GM12878 (cell line): Measurements from ENCODE around the gene HNRNPDL.
A peak's percentile ranks its signal among the peaks of the same experiment; 100 is the strongest.

Experiments used
- CTCF ChIP-seq, 3 experiments: IDR thresholded peaks in 2 of 3; conservative IDR thresholded peaks in 1 of 3; 2 replicates each; pipeline ENCODE4 v1.5.1; 2011; ENCODE audit warnings: low read depth in 3 of 3, low read length in 3 of 3, mild to moderate bottlenecking in 3 of 3, control low read depth in 2 of 3, moderate library complexity in 2 of 3, inconsistent platforms in 1 of 3, mixed read lengths in 1 of 3; ENCODE audit not compliant: control insufficient read depth in 2 of 3, insufficient read depth in 1 of 3; ENCODE audit errors: extremely low read depth in 1 of 3
- EZH2 ChIP-seq: IDR thresholded peaks from 2 replicates; pipeline ENCODE4 v1.6.1; 2012; ENCODE audit warnings: low read depth, mild to moderate bottlenecking, control low read depth, inconsistent platforms, low read length, borderline replicate concordance; ENCODE audit not compliant: control insufficient read depth
- MAX ChIP-seq: IDR thresholded peaks from 2 replicates; pipeline ENCODE4 v1.6.1; 2012; ENCODE audit warnings: low read depth, low read length, improper control_type of control experiment
- MXI1 ChIP-seq: fragments of 150-350 bp; IDR thresholded peaks from 2 replicates; pipeline ENCODE4 v1.6.1; 2011; ENCODE audit warnings: low read depth, mild to moderate bottlenecking, inconsistent platforms, low read length, improper control_type of control experiment
- PBX3 ChIP-seq: IDR thresholded peaks from 2 replicates; pipeline ENCODE4 v1.6.1; 2011; ENCODE audit warnings: mild to moderate bottlenecking, low read depth, low read length, moderate library complexity; ENCODE audit not compliant: insufficient replicate concordance
- PML ChIP-seq: IDR thresholded peaks from 2 replicates; pipeline ENCODE4 v1.6.1; 2012; ENCODE audit warnings: low read length, inconsistent platforms
- TAF1 ChIP-seq: IDR thresholded peaks from 2 replicates; pipeline ENCODE4 v1.6.1; 2011; ENCODE audit warnings: mild to moderate bottlenecking, low read depth, low read length, borderline replicate concordance
- USF2 ChIP-seq: IDR thresholded peaks from 2 replicates; pipeline ENCODE4 v1.6.1; 2011; ENCODE audit warnings: low read depth, low read length, improper control_type of control experiment, borderline replicate concordance

GRCh38 chr4:82462415-82462831, 32.2 kb upstream of the HNRNPDL start:
- no peak for TF ChIP-seq USF2
- peak; percentile 59 to 83 (median 82) for TF ChIP-seq CTCF (IDR thresholded peaks at IDR 0.05 in 2 of 3, conservative IDR thresholded peaks at IDR 0.05 in 1 of 3; ENCODE audit: control insufficient read depth in 2 of 3, extremely low read depth in 1 of 3, insufficient read depth in 1 of 3, low read depth in 3 of 3, low read length in 3 of 3)
- TF ChIP-seq TAF1: no peak
- TF ChIP-seq MAX: no peak
- TF ChIP-seq PBX3: no peak
- TF ChIP-seq EZH2: no peak
- TF ChIP-seq MXI1: no peak
- TF ChIP-seq PML: no peak
